22Rv1 (cell line): ENCODE data around the gene XRCC3.

ENCODE experiments used
- CTCF ChIP-seq: fragments of 450-650 bp; IDR thresholded peaks from 2 replicates; pipeline ENCODE4 v1.5.1; 2017; ENCODE audit warnings: mild to moderate bottlenecking
- ZFX ChIP-seq: fragments of 450-650 bp; IDR thresholded peaks from 2 replicates; pipeline ENCODE4 v1.6.1; 2017; ENCODE audit warnings: antibody characterized with exemption, borderline replicate concordance

DNA sequence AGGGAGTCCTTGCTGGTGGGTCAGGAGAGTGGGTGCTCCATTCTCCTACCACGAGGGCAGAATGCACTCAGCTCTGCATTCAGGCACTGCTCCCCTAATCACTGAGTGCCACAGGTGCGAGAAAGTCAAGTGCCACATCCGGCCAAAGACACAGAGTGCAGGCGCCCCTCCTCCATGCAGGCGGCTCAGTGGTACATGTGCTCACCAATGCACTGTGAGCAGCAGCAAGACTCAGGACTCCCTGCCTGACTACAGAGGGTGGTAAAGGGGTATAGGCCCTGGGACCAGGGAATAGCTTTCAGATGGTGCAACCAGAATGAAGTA lies 33.2 kb upstream of the XRCC3 start:
- TF ChIP-seq CTCF = no peak
- no peak for TF ChIP-seq ZFX
